Colonic mucosa (tissue), 4 donors: ENCODE measurements around the gene SH3YL1. TPM values are rescaled to one million over a fixed set of nuclear protein-coding genes. Genes with fewer than 3 reads are reported as not detected.

Experiments used
- DNase-seq: peaks from one replicate; pipeline ENCODE4 v3.0.0-alpha.2; 2020
- H3K27ac ChIP-seq: fragments of 200-600 bp; one replicate; pipeline ENCODE4 v1.8.0; 2021
- H3K27me3 ChIP-seq: fragments of 200-600 bp; one replicate; pipeline ENCODE4 v1.8.0; 2021
- H3K36me3 ChIP-seq: fragments of 200-600 bp; one replicate; pipeline ENCODE4 v1.8.0; 2021
- H3K4me1 ChIP-seq: fragments of 200-600 bp; one replicate; pipeline ENCODE4 v1.8.0; 2021; ENCODE audit warnings: mild to moderate bottlenecking
- H3K4me3 ChIP-seq: fragments of 200-600 bp; one replicate; pipeline ENCODE4 v1.8.0; 2021
- H3K9ac ChIP-seq, 2 donors: one replicate each; pipeline ENCODE4 v1.7.0; 2013; ENCODE audit warnings: control low read depth in 2 of 2, low read depth in 2 of 2, low read length in 2 of 2
- H3K9me3 ChIP-seq: fragments of 200-600 bp; one replicate; pipeline ENCODE4 v1.8.0; 2021
- CTCF ChIP-seq: fragments of 200-600 bp; IDR thresholded peaks from one replicate; pipeline ENCODE4 v1.8.0; 2022; ENCODE audit warnings: antibody characterized with exemption, mild to moderate bottlenecking
- intact Hi-C: fragments of 100-400 bp; cut with DNase I; formaldehyde crosslinking; loops from one replicate; pipeline ENCODE4 v1.14.1; 2022
- total RNA-seq, 2 donors: library from RNA; stranded (reverse); fragmentation: NEBNext Ultra II Directional in 1 of 2; extraction: Animal tissue kit (Norgen Biotek cat#: 25700) in 1 of 2; gene quantifications; one replicate each; pipeline ENCODE4 v1.2.1, GENCODE V29; 2021
- donor health status: healthy.
- donor health status: DM: no; HTN: no; CAD: no.
- donor health status: DM: no; HTN: no; CAD: no.

The SH3YL1 gene
- total RNA-seq, 2 donors from 2014 or later: 116 to 139 TPM

GRCh38 chr2:228518-229278 is 35.1 kb downstream of the SH3YL1 start:
- intact Hi-C loops: no loop called here

GRCh38 chr2:228115-228514 is 35.7 kb downstream of the SH3YL1 start:
- intact Hi-C loops: no loop called here
- no peak for DNase-seq
- Histone ChIP-seq H3K27ac (no peak overlapping the region), H3K36me3 (no peaks in the 10 kb centered on the region), H3K9ac (no peak overlapping the region), H3K27me3 (no peaks in the 10 kb centered on the region), H3K4me3 (no peak overlapping the region), H3K9me3 (no peaks in the 10 kb centered on the region), H3K4me1 (no peaks in the 10 kb centered on the region)
- TF ChIP-seq CTCF: no peak

More at GRCh38 chr2:228518-229278, 35.1 kb downstream of the SH3YL1 start:
- no peaks in the 10 kb centered on the region for H3K36me3 ChIP-seq
- DNase-seq: no peak
- TF ChIP-seq CTCF: no peak
- H3K27ac ChIP-seq: no peak overlapping the region
- no peaks in the 10 kb centered on the region for H3K9me3 ChIP-seq
- no peaks in the 10 kb centered on the region for H3K4me1 ChIP-seq
- no peak overlapping the region for H3K9ac ChIP-seq
- H3K4me3 ChIP-seq: no peak overlapping the region
- no peaks in the 10 kb centered on the region for H3K27me3 ChIP-seq

- no peak overlapping the region for H3K27ac ChIP-seq
- H3K4me1 ChIP-seq: no peaks in the 10 kb centered on the region
- no peak overlapping the region for H3K9ac ChIP-seq
- no peaks in the 10 kb centered on the region for H3K27me3 ChIP-seq
- H3K9me3 ChIP-seq: no peaks in the 10 kb centered on the region
- no peaks in the 10 kb centered on the region for H3K36me3 ChIP-seq
- no peak for TF ChIP-seq CTCF
- intact Hi-C loops: no loop called here
- no peak overlapping the region for H3K4me3 ChIP-seq
- no peak for DNase-seq
Observed at GRCh38 chr2:223971-224760, 39.7 kb downstream of the SH3YL1 start.

GRCh38 chr2:223451-223850 is 40.4 kb downstream of the SH3YL1 start:
- no peak overlapping the region for H3K4me3 ChIP-seq
- no peak for DNase-seq
- H3K9me3 ChIP-seq: no peaks in the 10 kb centered on the region
- TF ChIP-seq CTCF: no peak
- intact Hi-C loops: no loop called here
- H3K27me3 ChIP-seq: no peaks in the 10 kb centered on the region
- H3K4me1 ChIP-seq: no peaks in the 10 kb centered on the region
- H3K36me3 ChIP-seq: no peaks in the 10 kb centered on the region
- H3K27ac ChIP-seq: no peak overlapping the region
- H3K9ac ChIP-seq: no peak overlapping the region

- Histone ChIP-seq H3K4me1 (no peaks in the 10 kb centered on the region), H3K9me3 (no peaks in the 10 kb centered on the region), H3K27me3 (no peaks in the 10 kb centered on the region), H3K27ac (no peak overlapping the region), H3K9ac (no peak overlapping the region), H3K36me3 (no peaks in the 10 kb centered on the region), H3K4me3 (no peak overlapping the region)
- intact Hi-C loops: no loop called here
- DNase-seq: no peak
- TF ChIP-seq CTCF: no peak
Observed at GRCh38 chr2:216068-216467, 47.8 kb downstream of the SH3YL1 start.
